Stimulated activated CD8-positive, alpha-beta memory T cell treated with anti-CD3 and anti-CD28 coated beads, Interleukin-4, amount 100 ng/mL, for 24 hours (primary cell): ENCODE measurements around the gene RAI14.

Source experiments
- DNase-seq: peaks from one replicate; pipeline ENCODE4 v3.0.0-alpha.2; 2020; ENCODE audit warnings: low read depth

The RAI14 gene

DNA sequence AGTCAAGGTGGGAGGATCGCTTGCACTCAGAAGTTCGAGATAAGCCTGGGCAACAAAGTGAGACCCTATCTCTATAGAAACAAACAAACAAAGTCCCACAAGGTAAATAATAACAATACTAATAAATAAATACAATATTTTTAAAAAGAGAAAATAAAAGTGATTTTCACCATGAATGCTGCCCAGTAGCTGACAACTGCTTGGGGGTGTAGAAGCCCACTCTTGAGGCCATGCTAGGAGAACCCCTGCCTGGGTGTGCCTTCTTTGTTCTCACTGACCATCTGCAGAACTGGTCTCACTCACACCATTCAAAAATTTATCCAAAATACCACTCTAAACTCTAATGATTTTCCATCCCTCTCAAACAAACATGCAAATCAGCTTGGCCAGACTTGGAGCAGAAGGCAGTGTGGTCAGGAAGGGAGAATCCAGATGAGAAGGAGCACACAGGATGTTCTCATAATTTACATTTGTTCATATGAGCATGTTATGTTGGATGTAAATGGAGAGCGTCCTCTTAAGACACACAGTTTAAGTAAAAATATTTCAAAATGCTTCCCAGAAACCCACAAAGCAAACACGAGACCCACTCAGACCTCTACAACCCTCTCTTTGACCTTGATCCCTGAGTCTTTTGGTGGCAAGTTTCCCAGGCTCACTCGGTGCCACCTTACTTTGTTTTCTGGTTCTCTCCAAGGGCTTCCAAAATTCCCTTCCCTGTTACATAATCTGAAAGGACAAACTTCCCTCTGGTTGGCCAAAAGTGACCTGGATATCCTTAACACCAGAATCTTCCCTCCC, 7.9 kb upstream of the RAI14 start:
- DNase-seq = no peak

GRCh38 chr5:34648840-34649158, 7.3 kb upstream of the RAI14 start:
- no peak for DNase-seq

GRCh38 chr5:34651791-34652190, 4.3 kb upstream of the RAI14 start:
- DNase-seq = no peak

GRCh38 chr5:34652466-34652865, 3.7 kb upstream of the RAI14 start:
- no peak for DNase-seq

DNA sequence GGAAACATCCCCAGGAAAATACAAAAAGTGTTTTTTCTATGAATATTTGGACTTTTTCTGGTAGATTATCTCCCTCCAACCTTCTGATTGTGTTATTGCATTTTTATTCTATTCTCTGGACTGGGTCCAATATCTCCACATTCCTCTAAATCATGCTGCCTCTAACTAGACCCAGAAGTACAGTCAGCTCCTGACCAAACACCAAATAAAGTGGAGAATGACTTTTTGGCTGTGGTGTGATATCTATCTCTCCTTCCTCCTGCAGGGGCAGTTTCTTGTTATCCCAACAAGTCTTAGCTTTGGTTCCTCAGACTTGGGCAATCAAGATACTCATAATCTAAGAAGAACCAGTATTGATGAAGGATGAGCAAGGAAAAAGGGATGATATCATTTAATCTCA, 3.2 kb upstream of the RAI14 start:
- DNase-seq = no peak

DNA sequence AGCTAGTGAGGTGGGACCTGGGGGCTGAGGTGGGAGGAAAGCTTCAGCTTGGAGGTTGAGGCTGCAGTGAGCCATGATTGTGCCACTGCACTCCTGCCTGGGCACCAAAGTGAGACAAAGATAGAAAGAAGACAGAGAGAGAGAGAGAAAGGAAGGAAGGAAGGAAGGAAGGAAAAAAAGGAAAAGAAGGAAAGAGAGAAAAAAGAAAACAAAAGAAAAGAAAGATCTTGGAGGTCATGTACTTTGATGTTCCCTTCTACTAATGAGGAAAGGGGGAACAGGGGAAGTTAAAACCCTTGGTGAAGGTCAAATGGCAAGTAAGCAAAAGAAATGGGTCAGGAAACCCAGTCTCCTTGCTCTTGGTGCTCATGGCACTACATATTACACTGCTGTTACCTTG, 2.4 kb upstream of the RAI14 start:
- DNase-seq = no peak

- DNase-seq = no peak
Observed at GRCh38 chr5:34655354-34655991, 655 bp upstream of the RAI14 start.

DNA sequence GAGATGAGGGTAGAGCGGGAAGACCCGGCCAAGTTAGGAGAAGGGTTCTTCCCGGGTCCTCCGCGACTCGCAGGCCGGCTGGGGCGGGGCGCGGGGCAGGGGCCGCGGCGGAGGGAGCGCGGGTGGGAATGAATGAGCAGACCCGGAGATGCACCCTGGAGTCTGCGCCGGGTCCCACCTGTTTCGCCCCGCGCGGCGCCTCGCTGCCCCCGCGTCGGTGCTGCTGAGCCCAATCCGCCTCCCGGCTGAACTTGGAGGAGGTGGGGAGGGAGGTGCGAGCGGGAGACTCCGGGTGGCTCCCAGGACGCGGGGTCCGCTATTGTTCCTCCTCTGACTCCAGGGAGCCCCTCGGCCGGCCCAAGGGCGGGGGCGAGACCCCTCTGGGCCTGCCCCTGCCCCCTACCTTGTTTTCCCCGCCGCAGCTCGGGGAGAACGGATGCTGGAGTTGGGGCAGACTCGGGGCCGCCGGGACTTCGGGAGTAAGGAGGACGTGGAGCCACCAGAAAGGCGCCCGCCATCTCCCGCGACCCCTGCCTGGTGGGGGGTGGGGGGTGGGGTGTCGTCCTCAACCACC, 659 bp downstream of the RAI14 start:
- no peak for DNase-seq

DNA sequence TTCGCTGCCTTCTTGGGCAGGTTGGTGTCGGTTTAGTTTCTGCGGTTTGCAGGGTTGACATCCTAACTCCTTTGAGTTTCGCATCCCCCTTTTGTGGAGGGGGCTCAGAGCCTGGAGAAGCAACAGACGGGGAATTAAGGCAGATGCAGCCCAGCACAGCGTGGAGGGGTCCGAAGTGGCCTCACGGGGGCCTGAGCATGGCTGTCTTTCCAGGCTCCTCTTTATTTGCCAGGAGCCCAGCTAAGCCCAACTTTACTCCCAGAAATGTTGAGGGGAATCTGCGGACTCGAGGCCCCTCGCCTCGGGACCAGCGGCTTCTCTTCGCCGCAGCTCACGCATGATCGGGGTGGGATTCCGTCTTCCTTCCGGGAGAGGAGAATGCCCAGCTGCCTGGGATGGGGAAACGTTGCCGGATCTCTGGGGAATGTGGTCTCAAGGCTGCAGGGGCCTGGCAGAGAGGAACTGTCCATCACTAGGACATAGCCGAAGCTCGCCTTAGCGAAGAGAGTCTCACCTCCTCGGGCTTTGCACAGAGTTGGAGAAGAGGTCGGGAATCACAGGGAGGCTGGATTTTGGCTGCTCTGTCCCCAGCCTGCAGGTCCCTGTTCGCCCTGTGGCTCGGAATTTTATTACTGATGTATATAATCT, 1.3 kb downstream of the RAI14 start:
- DNase-seq = no peak

DNA sequence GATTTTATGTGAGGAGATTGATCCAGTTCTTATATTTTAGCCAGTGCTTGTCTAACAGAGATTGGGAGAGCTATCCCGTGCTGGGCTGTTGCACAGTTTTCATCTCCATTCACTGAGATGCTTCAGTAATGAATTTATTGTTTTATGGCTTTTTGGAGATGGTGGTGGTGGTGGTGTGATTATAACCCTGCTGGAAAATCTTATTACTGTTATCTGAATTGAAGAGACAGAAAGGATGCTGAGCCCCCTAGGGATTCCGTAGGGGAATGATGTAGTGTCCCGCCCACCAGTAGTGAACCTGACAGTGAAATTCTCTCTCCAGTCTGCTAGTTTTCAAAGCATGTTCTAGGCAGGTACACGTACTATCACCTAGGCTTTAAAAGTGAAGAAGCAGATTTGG, 1.9 kb downstream of the RAI14 start:
- DNase-seq = no peak

DNA sequence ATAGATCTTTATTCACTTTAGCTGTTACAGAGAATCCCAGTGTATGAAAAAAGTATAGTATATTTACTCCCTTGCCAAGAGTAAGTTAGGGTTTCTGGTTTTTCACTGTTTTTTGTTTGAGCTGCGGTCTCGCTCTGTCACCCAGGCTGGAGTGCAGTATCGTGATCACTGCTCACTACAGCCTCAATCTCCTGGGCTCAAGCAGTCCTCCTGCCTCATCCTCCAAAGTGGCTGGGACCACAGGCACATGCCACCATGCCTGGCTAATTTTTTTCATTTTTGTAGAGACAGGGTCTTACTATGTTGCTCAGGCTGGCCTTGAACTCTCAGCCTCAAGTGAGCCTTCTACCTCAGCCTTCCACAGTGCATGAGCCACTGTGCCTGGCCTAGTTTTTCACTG, 3.0 kb downstream of the RAI14 start:
- no peak for DNase-seq

- DNase-seq = no peak
Observed at GRCh38 chr5:34660444-34660843, 4.3 kb downstream of the RAI14 start.

DNA sequence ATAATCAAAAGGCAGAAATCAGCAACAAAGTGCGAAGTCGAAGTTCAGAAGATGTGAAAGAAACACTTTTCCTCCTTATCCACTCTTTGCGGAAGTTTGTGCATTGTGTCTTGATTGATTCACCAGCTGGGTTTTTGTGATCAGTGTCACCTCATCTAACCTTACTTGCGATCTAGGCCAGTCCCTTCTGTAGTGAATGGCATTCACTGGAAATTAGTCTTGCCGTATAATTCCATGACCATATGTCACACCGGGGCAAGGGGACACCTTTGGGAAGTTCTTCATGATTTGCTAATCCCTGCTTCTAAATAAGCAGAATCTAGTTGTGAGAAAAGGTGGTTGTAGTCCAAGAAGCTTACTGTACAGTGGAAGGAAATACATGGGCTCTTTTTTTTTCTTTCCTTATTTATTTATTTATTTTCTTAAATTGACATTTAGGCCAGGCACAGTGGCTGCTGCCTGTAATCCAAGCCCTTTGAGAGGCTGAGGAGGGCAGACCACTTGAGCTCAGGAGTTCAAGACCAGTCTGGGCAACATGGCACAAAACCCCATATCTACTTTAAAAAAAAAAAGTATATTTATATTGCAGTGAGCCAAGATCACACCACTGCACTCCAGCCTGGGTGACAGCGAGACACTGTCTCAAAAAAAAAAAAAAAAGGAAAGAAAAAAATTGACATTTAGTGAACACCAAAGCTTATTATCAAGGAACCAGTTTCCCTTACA, 7.8 kb downstream of the RAI14 start:
- no peak for DNase-seq

DNA sequence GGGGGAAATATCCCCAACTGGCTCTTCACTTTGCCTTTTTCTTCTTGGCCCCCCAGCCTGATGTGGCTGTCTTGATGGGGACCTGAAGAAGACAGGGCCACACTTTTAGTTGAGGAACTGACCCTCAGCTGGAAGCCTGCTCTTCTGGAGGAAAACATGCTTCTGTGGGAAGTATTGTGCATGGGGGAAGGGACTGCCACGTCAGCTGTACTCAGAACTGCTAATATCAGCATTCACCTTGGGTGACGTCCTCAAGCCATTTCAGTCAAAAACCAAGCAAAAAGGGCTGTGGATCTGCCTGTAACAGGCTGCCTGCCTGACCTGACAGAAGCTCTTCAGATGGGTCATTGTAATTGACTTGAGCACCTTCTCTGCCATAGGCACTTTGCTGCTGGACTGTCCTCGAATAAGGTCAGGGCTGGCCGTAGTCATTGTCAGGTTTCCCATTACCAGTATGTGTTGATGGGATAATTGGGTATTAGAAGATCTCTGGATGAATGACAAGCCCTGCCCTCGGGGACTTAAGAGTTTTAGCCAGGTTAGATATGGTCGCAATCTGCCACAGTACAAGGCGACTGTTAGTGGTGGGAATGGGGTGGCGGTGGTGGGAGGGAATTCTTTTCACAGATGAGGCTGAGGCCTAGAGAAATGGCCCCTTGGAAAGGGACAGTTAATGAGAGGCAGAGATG, 10.4 kb downstream of the RAI14 start:
- no peak for DNase-seq

GRCh38 chr5:34667705-34668104, 11.6 kb downstream of the RAI14 start:
- no peak for DNase-seq

- no peak for DNase-seq
Observed at GRCh38 chr5:34669931-34670516, 13.9 kb downstream of the RAI14 start.

- no peak for DNase-seq
Observed at GRCh38 chr5:34672196-34672595, 16.1 kb downstream of the RAI14 start.

DNA sequence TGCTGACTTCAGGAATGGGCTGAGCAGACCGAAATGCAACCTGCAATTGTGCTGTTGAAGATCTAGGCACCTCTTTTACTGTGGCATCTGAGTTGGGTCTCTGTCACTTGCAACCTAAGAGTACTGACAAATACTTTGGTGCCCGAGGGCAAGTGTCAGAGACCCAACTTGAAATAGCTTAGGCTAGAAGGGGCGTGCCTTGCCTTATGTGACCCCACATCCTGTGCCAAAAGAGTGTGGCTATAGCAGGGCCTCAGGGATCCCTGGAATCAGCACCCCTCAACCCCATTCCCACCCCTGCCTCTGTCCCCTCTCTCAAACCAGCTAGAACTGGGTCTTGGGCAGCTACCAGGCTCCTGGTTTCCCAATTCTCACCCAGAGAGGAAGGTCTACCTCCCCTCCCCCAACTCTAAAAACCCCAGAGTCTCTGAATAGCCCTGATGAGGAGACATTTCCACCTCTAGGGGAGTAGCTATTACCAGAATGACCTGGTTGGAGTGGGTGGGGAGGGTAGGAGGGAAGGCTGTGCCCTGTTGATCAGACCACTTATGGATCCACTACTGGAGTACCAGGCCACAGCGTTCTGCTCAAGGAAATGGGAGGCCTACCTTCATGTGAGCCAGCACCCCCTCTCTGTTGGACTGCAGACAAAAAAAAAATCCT, 17.5 kb downstream of the RAI14 start:
- DNase-seq = no peak

- DNase-seq = no peak
Observed at GRCh38 chr5:34674187-34674586, 18.1 kb downstream of the RAI14 start.

- no peak for DNase-seq
Observed at GRCh38 chr5:34675857-34676256, 19.7 kb downstream of the RAI14 start.

- DNase-seq = no peak
Observed at GRCh38 chr5:34676416-34676815, 20.3 kb downstream of the RAI14 start.
